IPS-18c (cell line): ENCODE measurements around the gene HACE1.
"Not testable (repeated sequence)": the region's sequence is repeated elsewhere in the genome, so short reads cannot be mapped to it uniquely, and the experiment has no call there.

ENCODE experiments used
- H3K4me3 ChIP-seq: 2 replicates; pipeline ENCODE4 v1.7.0; 2013; ENCODE audit warnings: low read depth, mild to moderate bottlenecking, low read length, moderate library complexity; ENCODE audit not compliant: insufficient read depth
- H3K9me3 ChIP-seq: one replicate; pipeline ENCODE4 v1.6.1; 2013; ENCODE audit warnings: mild to moderate bottlenecking, low read length, moderate library complexity; ENCODE audit not compliant: control insufficient read depth, insufficient read depth

HACE1 gene

DNA sequence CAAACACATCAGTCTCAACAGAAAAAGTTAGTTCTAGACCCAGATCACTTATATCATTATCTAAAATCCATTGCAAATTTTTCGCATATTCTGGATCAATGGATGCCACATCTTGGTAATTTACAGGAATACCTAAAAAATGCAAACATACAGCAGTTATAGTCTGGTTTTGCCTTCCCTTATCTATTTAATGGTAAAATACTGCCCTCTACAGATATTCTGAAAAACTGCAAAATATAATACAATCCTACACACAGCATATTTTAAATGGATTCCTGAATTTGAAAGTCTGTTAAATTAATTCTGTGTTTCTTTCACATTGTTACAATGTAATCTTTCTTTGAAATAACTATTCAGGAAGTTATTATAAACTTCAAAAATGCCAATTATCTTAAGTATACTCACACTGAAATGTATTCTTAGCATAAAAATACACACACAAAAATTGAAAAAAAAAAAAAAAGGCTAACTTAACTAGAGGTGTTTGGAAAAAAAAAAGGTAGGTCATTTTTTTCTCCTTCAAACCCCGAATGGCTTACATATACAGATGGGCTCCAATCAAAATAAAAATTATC lies 88.4 kb downstream of the HACE1 start:
- H3K4me3 ChIP-seq: no peak overlapping the region
- no peaks in the 10 kb centered on the region for H3K9me3 ChIP-seq

GRCh38 chr6:104768906-104769305 lies 90.8 kb downstream of the HACE1 start:
- no peak overlapping the region for H3K4me3 ChIP-seq
- H3K9me3 ChIP-seq: no peaks in the 10 kb centered on the region

GRCh38 chr6:104766595-104766994 lies 93.1 kb downstream of the HACE1 start:
- Histone ChIP-seq H3K4me3 (no peak overlapping the region), H3K9me3 (no peaks in the 10 kb centered on the region)

GRCh38 chr6:104754788-104755409 lies 104.8 kb downstream of the HACE1 start:
- Histone ChIP-seq H3K9me3 (peaks cover 6% of the 10 kb centered on the region), H3K4me3 (no peak overlapping the region)

GRCh38 chr6:104753251-104753650 lies 106.5 kb downstream of the HACE1 start:
- H3K4me3 ChIP-seq: no peak overlapping the region
- peaks cover 6% of the 10 kb centered on the region for H3K9me3 ChIP-seq

GRCh38 chr6:104750449-104750848 lies 109.3 kb downstream of the HACE1 start:
- Histone ChIP-seq H3K4me3 (no peak overlapping the region), H3K9me3 (no peaks in the 10 kb centered on the region)

DNA sequence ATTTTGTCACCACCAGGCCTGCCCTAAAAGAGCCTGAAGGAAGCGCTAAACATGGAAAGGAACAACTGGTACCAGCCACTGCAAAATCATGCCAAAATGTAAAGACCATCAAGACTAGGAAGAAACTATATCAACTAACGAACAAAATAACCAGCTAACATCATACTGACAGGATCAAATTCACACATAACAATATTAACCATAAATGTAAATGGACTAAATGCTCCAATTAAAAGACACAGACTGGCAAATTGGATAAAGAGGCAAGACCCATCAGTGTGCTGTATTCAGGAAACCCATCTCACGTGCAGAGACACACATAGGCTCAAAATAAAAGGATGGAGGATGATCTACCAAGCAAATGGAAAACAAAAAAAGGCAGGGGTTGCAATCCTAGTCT lies 120.6 kb downstream of the HACE1 start:
- not testable (repeated sequence) for H3K4me3 ChIP-seq, H3K9me3 ChIP-seq

- H3K4me3 ChIP-seq, H3K9me3 ChIP-seq: not testable (repeated sequence)
These were observed 122.2 kb downstream of the HACE1 start for GRCh38 chr6:104737567-104737966.

DNA sequence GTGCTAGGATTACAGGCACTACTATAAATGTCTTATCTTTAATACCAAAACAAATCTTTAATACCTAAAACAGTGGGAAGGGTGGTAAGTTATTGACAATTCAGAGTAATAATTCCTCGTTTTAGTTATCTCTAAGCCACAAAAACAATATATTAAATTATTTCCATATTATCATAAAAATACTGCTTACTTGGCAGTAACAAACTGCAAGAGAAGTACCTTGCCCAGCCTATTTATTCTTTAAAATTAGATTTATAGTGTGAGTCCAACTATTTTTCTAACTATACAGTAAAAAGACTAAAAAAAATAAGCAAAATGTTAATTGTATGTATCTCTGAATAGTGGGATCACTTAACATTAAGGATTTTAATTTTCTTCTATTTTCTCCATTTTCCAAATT lies 123.2 kb downstream of the HACE1 start:
- H3K9me3 ChIP-seq: no peaks in the 10 kb centered on the region
- no peak overlapping the region for H3K4me3 ChIP-seq

GRCh38 chr6:104730450-104730849 lies 129.3 kb downstream of the HACE1 start:
- H3K9me3 ChIP-seq: no peaks in the 10 kb centered on the region

DNA sequence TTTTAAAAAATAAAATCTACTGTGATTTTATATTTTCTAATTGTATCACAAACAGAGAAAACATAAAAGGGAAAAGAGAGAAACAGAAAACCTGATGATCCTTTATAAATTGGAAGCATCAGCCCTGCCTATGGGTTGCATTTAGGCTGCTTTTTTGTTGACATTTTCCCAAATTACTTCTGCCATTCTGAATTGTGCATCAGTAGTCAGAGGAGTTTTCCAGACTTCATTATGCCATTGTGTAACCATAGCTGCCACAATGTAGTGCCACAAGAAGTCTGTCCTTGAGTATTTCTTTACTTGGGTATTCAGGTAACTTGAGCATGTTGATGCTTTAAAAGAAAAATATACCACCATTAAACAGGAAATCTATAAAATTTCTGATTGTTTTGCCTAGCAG lies 130.3 kb downstream of the HACE1 start:
- Histone ChIP-seq H3K4me3 (no peak overlapping the region), H3K9me3 (no peaks in the 10 kb centered on the region)

More at GRCh38 chr6:104730450-104730849, 129.3 kb downstream of the HACE1 start:
- no peak overlapping the region for H3K4me3 ChIP-seq

GRCh38 chr6:104728448-104728847 lies 131.3 kb downstream of the HACE1 start:
- Histone ChIP-seq H3K4me3 (no peak overlapping the region), H3K9me3 (no peaks in the 10 kb centered on the region)

- Histone ChIP-seq H3K9me3 (peaks cover 2% of the 10 kb centered on the region), H3K4me3 (no peak overlapping the region)
These were observed 141.0 kb downstream of the HACE1 start for GRCh38 chr6:104718672-104719071.

GRCh38 chr6:104716858-104717257 lies 142.9 kb downstream of the HACE1 start:
- Histone ChIP-seq H3K4me3 (no peak overlapping the region), H3K9me3 (peaks cover 2% of the 10 kb centered on the region)

DNA sequence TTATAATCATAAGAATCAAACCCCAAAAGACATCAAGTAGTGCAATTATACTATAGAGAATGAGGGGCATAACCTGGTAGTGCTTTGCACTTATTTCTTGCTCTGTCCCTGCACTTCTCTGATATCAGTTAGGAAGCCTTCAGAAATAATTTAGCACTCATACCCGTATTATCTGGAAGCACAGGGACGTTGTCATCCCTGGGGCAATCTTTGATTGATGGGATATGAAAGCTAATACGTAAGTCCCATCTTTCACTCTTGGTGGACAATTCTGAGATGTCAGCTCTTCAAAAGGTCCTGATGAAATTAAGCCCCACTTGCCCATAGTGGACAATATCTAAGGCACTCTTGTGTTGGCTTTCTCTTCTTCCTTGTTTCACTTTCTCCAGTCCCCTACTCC lies 144.9 kb downstream of the HACE1 start:
- Histone ChIP-seq H3K9me3 (peaks cover 2% of the 10 kb centered on the region), H3K4me3 (no peak overlapping the region)

DNA sequence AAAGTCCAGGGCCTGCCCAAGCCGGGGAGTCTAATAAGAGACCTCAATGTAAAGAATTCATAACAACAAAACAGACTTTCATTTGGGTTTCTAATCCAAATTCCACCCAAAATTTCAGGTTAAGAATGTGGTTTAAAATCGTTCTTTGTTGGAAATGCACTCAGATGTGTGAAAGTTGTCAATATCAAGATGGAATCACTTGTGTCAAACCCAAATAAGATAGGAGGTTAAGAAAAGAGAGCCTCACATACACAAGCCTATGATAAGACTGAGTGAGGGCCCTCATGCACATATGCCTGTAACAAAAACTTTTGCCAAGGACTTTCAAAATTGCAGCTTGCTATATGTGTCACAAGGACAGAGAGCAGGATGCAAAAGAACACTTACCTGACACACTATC lies 145.7 kb downstream of the HACE1 start:
- Histone ChIP-seq H3K4me3 (no peak overlapping the region), H3K9me3 (peaks cover 2% of the 10 kb centered on the region)

GRCh38 chr6:104711371-104711770 lies 148.3 kb downstream of the HACE1 start:
- peaks cover 2% of the 10 kb centered on the region for H3K9me3 ChIP-seq
- no peak overlapping the region for H3K4me3 ChIP-seq

GRCh38 chr6:104710543-104711335 lies 149.0 kb downstream of the HACE1 start:
- Histone ChIP-seq H3K9me3 (peaks cover 2% of the 10 kb centered on the region), H3K4me3 (no peak overlapping the region)
